G401 (cell line): ENCODE measurements around the gene TBC1D10A. TPM values are rescaled to one million over a fixed set of nuclear protein-coding genes. Genes with fewer than 3 reads are reported as not detected.
A peak's percentile ranks its signal among the peaks of the same experiment; 100 is the strongest.

ENCODE experiments used
- DNase-seq: peaks from one replicate; pipeline ENCODE4 v3.0.0-alpha.2; 2015; ENCODE audit warnings: low spot score
- in situ Hi-C: cut with HindIII; loops from 2 replicates; pipeline ENCODE4 v1.10.0; 2016; ENCODE audit warnings: low sequenced_read_pairs, mixed read lengths
- total RNA-seq: library from RNA; depleted of rRNA; stranded (reverse); fragments of >200 nt; shearing (Covaris generic); gene quantifications from 2 replicates; pipeline ENCODE4 v1.2.3, GENCODE V29; 2014

The TBC1D10A gene
- total RNA-seq, 1 experiment from 2014 or later: 12.8 TPM

DNA sequence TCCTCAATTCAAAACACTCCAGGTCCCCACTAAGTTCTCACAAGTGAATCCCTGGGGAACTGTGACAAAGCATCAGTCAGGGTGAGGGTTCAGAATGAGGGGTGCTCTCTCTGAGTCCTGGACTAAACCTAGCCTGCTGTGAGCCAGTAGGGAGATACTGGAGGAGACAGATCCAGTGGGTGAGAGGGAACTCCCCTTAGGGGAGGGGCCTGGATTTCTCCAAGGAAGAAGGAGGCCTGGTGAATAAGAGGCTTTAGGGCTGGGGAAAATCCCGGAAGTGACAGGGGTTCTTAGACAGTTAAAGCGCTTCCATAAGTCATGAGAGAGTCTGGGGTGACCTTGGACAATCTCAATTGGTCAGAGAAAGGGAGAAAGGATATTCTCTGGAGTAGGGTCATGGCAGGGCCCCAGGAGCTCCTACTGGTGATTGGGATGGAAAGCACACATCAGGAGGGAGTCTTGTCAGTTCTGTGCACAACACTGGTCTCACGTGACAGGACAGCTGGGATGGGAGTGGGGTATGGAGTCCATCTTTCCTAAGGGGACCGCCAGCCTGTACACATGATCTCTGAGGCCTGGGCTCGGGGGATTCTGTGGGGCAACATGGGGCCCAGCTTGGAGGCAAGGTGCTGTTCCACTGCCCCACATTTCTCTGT, 1.5 kb downstream of the TBC1D10A start:
- no peak for DNase-seq
- in situ Hi-C loops: no loop called here

- no peak for DNase-seq
- in situ Hi-C loops: no loop called here
Measured at GRCh38 chr22:30324014-30324730, 2.6 kb downstream of the TBC1D10A start.

- DNase-seq: no peak
- in situ Hi-C loops: no loop called here
Measured at GRCh38 chr22:30323246-30323645, 3.5 kb downstream of the TBC1D10A start.

GRCh38 chr22:30321461-30321860, 5.3 kb downstream of the TBC1D10A start:
- DNase-seq: no peak
- in situ Hi-C loops: no loop called here

DNA sequence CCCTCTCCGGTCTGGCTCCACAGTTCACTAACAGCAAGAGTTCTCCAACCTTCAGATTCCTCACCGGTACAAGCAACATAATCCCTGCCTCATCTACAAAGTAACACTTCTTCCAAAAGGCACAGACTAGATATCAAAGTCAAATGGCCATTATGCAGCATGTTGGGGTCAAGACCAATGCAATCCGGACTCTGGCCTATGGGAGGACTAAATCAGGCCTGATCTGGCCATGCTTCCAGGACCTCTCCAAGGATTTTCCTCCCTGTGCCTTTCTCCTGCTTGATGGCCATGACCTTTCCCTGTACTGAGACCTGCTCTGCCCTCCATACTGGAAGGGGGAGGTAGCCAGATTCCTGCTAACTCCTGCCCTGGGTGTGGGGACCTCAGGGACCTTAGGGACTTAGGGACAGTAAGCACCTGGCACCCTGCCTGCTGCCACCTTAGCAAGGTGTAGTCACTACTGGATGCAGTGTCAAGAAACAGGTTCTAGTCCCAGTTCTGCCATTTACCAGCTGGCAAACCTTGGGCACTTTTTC, 6.7 kb downstream of the TBC1D10A start:
- DNase-seq: no peak
- in situ Hi-C loops: no loop called here

DNA sequence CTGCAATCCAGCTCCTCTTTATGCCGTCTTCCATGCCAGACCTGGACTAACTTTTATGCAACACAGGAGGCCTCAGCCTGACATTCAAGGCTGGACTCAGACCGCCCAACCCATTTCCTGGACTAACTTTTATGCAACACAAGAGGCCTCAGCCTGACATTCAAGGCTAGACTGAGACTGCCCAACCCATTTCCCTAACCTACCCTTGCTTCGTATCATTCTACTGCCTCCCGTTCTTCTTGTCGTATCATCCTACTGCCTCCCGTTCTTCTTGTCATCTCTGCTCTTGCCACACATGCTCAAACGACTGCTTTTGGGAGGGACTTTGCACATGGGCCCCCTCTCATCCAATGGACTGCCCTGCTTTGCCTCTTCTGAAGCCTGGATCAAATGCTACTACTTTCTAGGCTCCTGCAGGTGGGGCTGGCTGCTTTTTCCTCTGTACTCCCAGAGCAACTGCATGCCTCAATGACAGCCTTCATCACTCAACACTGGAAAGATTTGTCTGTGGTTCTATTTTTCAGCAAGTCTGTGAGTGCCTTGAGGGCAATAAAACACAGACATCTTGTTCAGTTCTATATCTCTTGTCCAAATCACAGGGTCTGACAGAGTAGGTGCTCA, 7.8 kb downstream of the TBC1D10A start:
- DNase-seq: no peak
- in situ Hi-C loops: no loop called here

GRCh38 chr22:30317778-30318177, 9.0 kb downstream of the TBC1D10A start:
- in situ Hi-C loops: no loop called here
- no peak for DNase-seq

DNA sequence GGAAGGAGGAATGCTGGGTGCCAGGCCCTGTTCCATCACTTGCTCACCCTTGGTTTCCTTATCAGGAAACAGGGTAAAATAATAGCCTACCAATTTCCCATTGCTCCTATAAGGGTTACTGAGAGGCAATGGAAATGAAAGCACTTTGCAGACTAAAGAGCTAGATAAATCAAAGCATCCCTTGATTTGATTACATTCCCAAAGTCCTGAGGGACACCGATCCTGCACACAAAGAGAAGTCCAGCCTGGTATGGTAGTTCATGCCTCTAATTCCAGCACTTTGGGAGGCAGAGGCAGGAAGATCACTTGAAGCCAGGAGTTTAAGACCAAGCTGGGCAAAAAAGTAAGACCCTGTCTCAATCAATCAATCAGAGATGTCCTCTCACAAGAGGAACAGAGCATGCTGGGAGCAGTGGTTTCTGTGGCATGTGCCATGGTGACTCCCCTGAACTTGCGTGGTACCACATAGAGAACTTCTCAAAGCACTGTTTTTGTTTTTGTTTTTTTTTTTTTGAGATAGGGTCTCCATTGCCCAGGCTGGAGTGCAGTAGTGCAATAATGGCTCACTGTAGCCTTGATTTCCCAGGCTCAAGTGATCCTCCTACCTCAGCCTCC, 10.7 kb downstream of the TBC1D10A start:
- in situ Hi-C loops: no loop called here
- DNase-seq: no peak

- DNase-seq: no peak
- in situ Hi-C loops: no loop called here
Measured at GRCh38 chr22:30314915-30315314, 11.8 kb downstream of the TBC1D10A start.

- in situ Hi-C loops: no loop called here
- DNase-seq: no peak
Measured at GRCh38 chr22:30313527-30314363, 13.0 kb downstream of the TBC1D10A start.

- DNase-seq: no peak
- in situ Hi-C loops: no loop called here
Measured at GRCh38 chr22:30312053-30312452, 14.7 kb downstream of the TBC1D10A start.

GRCh38 chr22:30310881-30311771, 15.6 kb downstream of the TBC1D10A start:
- in situ Hi-C loops: no loop called here
- peak; percentile 29 for DNase-seq

- DNase-seq: no peak
- in situ Hi-C loops: no loop called here
Measured at GRCh38 chr22:30309951-30310741, 16.6 kb downstream of the TBC1D10A start.

DNA sequence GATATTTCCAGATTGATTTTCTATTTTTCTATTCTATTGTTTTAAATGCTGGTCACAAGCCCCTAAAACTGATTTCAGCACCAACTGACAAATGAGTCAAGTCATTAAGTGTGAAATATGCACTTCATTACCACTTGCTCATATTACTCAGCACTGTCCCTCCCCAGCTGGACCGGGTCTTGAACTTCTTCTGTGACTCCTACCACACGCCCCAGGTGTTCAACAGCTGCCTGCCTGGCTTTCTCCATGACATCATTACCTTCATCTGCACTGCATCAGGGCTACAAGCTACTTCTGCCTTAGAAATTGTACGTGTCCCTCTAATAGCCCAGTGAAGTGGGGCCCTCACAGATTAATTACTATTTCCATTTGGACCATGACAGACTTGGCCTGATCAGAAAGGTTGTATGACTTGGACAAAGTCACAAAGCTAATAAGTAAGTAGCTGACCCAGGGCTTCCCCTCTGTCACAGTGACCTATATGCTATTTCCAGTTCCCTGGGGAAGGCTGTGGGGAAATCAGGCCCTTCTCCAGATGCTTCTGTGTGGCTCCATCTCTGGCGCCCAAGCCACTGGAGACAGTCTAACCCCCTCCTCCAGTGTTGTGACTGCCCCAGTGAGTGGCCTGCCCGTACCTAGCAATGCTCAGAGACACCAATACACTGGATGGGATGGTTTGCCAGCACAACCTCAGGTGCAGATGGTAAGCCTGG, 18.1 kb downstream of the TBC1D10A start:
- in situ Hi-C loops: no loop called here
- no peak for DNase-seq

- no peak for DNase-seq
- in situ Hi-C loops: no loop called here
Measured at GRCh38 chr22:30308093-30308492, 18.6 kb downstream of the TBC1D10A start.

GRCh38 chr22:30307041-30307574, 19.6 kb downstream of the TBC1D10A start:
- no peak for DNase-seq
- in situ Hi-C loops: no loop called here

DNA sequence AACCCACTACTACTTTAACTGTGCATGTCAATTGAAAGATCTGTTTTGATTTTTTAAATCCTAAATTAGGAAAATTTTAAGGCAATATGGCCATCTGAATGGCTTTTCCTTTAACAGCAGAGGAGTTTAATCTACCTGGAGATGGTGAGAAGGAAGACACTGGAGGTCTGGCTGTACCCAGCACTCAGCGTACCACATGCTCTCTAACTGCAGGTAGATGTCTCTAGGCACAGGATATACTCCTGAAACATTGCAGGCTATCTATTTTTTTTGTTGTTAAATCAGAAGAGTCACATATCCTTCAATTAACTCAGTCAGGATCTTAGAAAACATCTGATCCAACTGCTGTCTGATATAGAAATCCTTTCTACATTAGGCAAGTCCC, 20.1 kb downstream of the TBC1D10A start:
- in situ Hi-C loops: no loop called here
- no peak for DNase-seq
